Smooth muscle cell of trachea (primary cell): Measurements from ENCODE around the gene PSMA6. TPM values are rescaled to one million over a fixed set of nuclear protein-coding genes. Genes with fewer than 3 reads are reported as not detected.

ENCODE experiments used
- total RNA-seq: library from RNA; depleted of rRNA; stranded (reverse); fragments of >200 nt; gene quantifications from 2 replicates; pipeline ENCODE4 v1.2.1, GENCODE V29; 2014

PSMA6 gene
- 186 and 296 TPM in 2 replicates for total RNA-seq

GRCh38 chr14:35292051-35292769 lies at the start of gene PSMA6:
TSS of gene PSMA6 (plus strand) at chr14:35292382. CDS start at chr14:35292477, 95 bp downstream.

Other genes starting within 250 kb of the PSMA6 start
- gene FAM177A1, start 246.1 kb upstream of the PSMA6 start, total RNA-seq: 28.1 and 44.9 TPM in 2 replicates
- gene PPP2R3C, start 170.4 kb upstream of the PSMA6 start, total RNA-seq: 34.6 and 46.8 TPM in 2 replicates
- gene PRORP, start 169.8 kb upstream of the PSMA6 start, total RNA-seq: 16.0 and 38.8 TPM in 2 replicates
- 52.5 and 126 TPM in 2 replicates for gene NFKBIA, start 112.4 kb downstream of the PSMA6 start, total RNA-seq
- gene INSM2, start 241.8 kb downstream of the PSMA6 start, total RNA-seq: under 0.01 TPM in 1 of 2 replicates, not detected in the other